GM12801 (cell line): ENCODE results near the gene VARS1.

Experiments
- CTCF ChIP-seq: IDR thresholded peaks from one replicate; pipeline ENCODE4 v1.5.1; 2011; ENCODE audit warnings: control low read depth; ENCODE audit not compliant: insufficient read length; ENCODE audit errors: extremely low read depth

VARS1 gene

GRCh38 chr6:31811645-31812044, 16.1 kb upstream of the VARS1 start:
- no peak for TF ChIP-seq CTCF

GRCh38 chr6:31806470-31807272, 11.1 kb upstream of the VARS1 start, which contains the start of gene LSM2:
Gene LSM2 (minus strand): TSS chr6:31806966. CDS start chr6:31806757, 209 bp downstream.
- no peak for TF ChIP-seq CTCF

- TF ChIP-seq CTCF, result no peak
Measured at GRCh38 chr6:31805939-31806469, 10.5 kb upstream of the VARS1 start.

GRCh38 chr6:31799781-31800180, 4.2 kb upstream of the VARS1 start:
- TF ChIP-seq CTCF, result no peak

- no peak for TF ChIP-seq CTCF
Measured at GRCh38 chr6:31797588-31797987, 2.0 kb upstream of the VARS1 start.

GRCh38 chr6:31796993-31797385, 1.4 kb upstream of the VARS1 start:
- no peak for TF ChIP-seq CTCF

GRCh38 chr6:31794866-31795615, 511 bp downstream of the VARS1 start:
- TF ChIP-seq CTCF, result no peak
